Trophoblast cell (in vitro differentiated cells and primary cell): ENCODE measurements around the gene SNX15.

Experiments
- DNase-seq, 2 donors: peaks; one replicate each; pipeline ENCODE4 v3.0.0-alpha.2; 2016
- H2AFZ ChIP-seq: 2 replicates; pipeline ENCODE4 v1.6.1; 2013; ENCODE audit warnings: low read length, moderate library complexity, mild to moderate bottlenecking; ENCODE audit not compliant: insufficient read depth, poor library complexity
- H2AK5ac ChIP-seq: 2 replicates; pipeline ENCODE4 v1.6.1; 2013; ENCODE audit warnings: mild to moderate bottlenecking, low read length
- H2BK120ac ChIP-seq: 2 replicates; pipeline ENCODE4 v1.6.1; 2013; ENCODE audit warnings: low read length, mild to moderate bottlenecking, moderate library complexity; ENCODE audit not compliant: insufficient read depth, poor library complexity
- H2BK12ac ChIP-seq: 2 replicates; pipeline ENCODE4 v1.6.1; 2013; ENCODE audit warnings: mild to moderate bottlenecking, low read length, moderate library complexity
- H2BK5ac ChIP-seq: 2 replicates; pipeline ENCODE4 v1.6.1; 2013; ENCODE audit warnings: low read length, low read depth, moderate library complexity, mild to moderate bottlenecking; ENCODE audit not compliant: poor library complexity
- H3K14ac ChIP-seq: 2 replicates; pipeline ENCODE4 v1.6.1; 2013; ENCODE audit warnings: mild to moderate bottlenecking, low read length
- H3K18ac ChIP-seq: 2 replicates; pipeline ENCODE4 v1.6.1; 2013; ENCODE audit warnings: mild to moderate bottlenecking, low read length
- H3K23ac ChIP-seq: 2 replicates; pipeline ENCODE4 v1.6.1; 2013; ENCODE audit warnings: low read length
- H3K27ac ChIP-seq: 2 replicates; pipeline ENCODE4 v1.5.1; 2013; ENCODE audit warnings: low read depth, mild to moderate bottlenecking, inconsistent platforms, low read length, moderate library complexity
- H3K27me3 ChIP-seq: 2 replicates; pipeline ENCODE4 v1.6.1; 2013; ENCODE audit warnings: inconsistent platforms, mild to moderate bottlenecking, low read length, moderate library complexity; ENCODE audit not compliant: insufficient read depth
- H3K36me3 ChIP-seq, 2 experiments: 1 replicate in 1 of 2; 2 replicates in 1 of 2; pipeline ENCODE4 v1.6.1; 2013; ENCODE audit warnings: low read length in 2 of 2, mild to moderate bottlenecking in 2 of 2, moderate library complexity in 1 of 2; ENCODE audit not compliant: insufficient read depth in 2 of 2, control insufficient read depth in 1 of 2
- H3K4ac ChIP-seq: 2 replicates; pipeline ENCODE4 v1.6.1; 2013; ENCODE audit warnings: low read depth, mild to moderate bottlenecking, low read length, moderate library complexity
- H3K4me1 ChIP-seq, 2 experiments: 1 replicate in 1 of 2; 2 replicates in 1 of 2; pipeline ENCODE4 v1.6.1; 2013; ENCODE audit warnings: low read length in 2 of 2, mild to moderate bottlenecking in 2 of 2, moderate library complexity in 1 of 2; ENCODE audit not compliant: insufficient read depth in 2 of 2, control insufficient read depth in 1 of 2
- H3K4me2 ChIP-seq: 2 replicates; pipeline ENCODE4 v1.6.1; 2013; ENCODE audit warnings: inconsistent platforms, mild to moderate bottlenecking, low read length, moderate library complexity
- H3K4me3 ChIP-seq: 2 replicates; pipeline ENCODE4 v1.5.1; 2013; ENCODE audit warnings: mild to moderate bottlenecking, low read depth, low read length, inconsistent platforms
- H3K79me1 ChIP-seq: one replicate; pipeline ENCODE4 v1.6.1; 2013; ENCODE audit warnings: low read length
- H3K79me2 ChIP-seq: 2 replicates; pipeline ENCODE4 v1.6.1; 2013; ENCODE audit warnings: low read length, mild to moderate bottlenecking; ENCODE audit not compliant: control insufficient read depth, insufficient read depth, poor library complexity
- H3K9ac ChIP-seq: 2 replicates; pipeline ENCODE4 v1.6.1; 2013; ENCODE audit warnings: mild to moderate bottlenecking, low read length
- H3K9me3 ChIP-seq: 2 replicates; pipeline ENCODE4 v1.6.1; 2013; ENCODE audit warnings: low read depth, mild to moderate bottlenecking, control low read depth, inconsistent platforms, low read length; ENCODE audit not compliant: insufficient read depth
- H4K12ac ChIP-seq: 2 replicates; pipeline ENCODE4 v1.6.1; 2013; ENCODE audit warnings: low read depth, mild to moderate bottlenecking, low read length, moderate library complexity
- H4K8ac ChIP-seq: 2 replicates; pipeline ENCODE4 v1.6.1; 2013; ENCODE audit warnings: low read depth, mild to moderate bottlenecking, low read length, moderate library complexity
- H4K91ac ChIP-seq: one replicate; pipeline ENCODE4 v1.6.1; 2013; ENCODE audit warnings: low read depth, mild to moderate bottlenecking, low read length, moderate library complexity
- WGBS: extraction: QIAGEN DNeasy Blood & Tissue Kit; methylation state at CpG from one replicate; pipeline ENCODE4 v1.1.7; 2013; ENCODE audit warnings: missing lambda C conversion rate; ENCODE audit not compliant: insufficient read length, insufficient coverage; ENCODE audit errors: extremely low coverage; 5-methylcytosine and 5-hydroxymethylcytosine counted together

Gene SNX15

DNA sequence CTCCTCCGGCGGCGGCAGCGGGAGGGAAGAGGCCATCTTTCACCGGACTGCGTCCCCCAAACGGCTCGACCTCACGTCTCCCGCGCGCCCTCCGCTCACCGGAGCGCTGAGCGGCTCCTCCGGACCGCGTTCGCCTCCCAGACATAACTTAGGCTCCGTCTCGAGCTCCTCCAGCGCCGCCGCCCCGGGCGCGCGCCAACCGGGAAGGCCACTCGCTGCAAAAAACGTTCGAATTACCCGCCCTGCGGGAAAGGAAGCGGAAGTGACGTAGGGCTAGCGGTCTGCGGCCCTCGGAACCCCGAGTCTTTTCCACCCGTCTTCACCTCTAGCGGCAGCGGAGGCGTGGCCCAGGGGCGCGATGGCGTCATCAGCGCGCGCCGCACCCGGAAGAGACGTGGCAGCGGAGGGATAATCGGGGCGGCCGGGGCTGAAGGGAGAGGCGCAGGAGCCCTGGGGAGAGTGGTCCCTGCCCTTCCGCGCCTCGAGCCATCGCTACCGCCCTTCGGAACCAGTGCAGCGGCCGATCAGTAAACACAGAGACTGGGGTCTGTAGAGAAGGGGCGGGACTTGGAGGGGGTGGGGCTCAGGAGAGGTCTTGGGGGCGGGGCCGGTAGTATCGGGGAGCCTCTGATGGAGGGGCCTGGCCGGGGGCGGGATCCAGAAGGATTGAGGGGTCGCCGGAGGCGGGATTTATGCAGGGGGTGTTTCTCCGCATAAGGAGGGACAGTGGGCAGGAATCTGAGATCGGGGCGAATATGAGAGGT lies 56.8 kb downstream of the SNX15 start, which contains the start of the genes CDCA5 and ZFPL1:
Gene CDCA5 (minus strand): TSS at position 207 of the 764 bp plus-strand sequence. CDS start 62 bp downstream, at position 145.
Gene ZFPL1 (plus strand): TSS at position 389 of the 764 bp plus-strand sequence. CDS start 477 bp downstream, outside the sequence.
- peak within 1 kb of the TSS; percentile 73 for H3K4me2 ChIP-seq
- H3K23ac ChIP-seq: no peak within 1 kb of the TSS
- peaks cover 9% of the 10 kb centered on the region for H3K79me1 ChIP-seq
- peak; percentile 94 to 98 for DNase-seq
- peak within 1 kb of the TSS; percentile 87 for H2AFZ ChIP-seq
- peak within 1 kb of the TSS; percentile 30 for H2BK12ac ChIP-seq
- peak within 1 kb of the TSS; percentile 95 for H4K12ac ChIP-seq
- peak within 1 kb of the TSS; percentile 97 for H3K4me3 ChIP-seq
- peaks cover 12% of the 10 kb centered on the region for H3K79me2 ChIP-seq
- H4K8ac ChIP-seq: peak within 1 kb of the TSS; percentile 95
- H3K36me3 ChIP-seq: peaks cover 42 to 58% of the 10 kb centered on the region in 2 experiments
- H4K91ac ChIP-seq: peak within 1 kb of the TSS; percentile 89
- no peaks in the 10 kb centered on the region for H3K27me3 ChIP-seq
- H3K27ac ChIP-seq: peak within 1 kb of the TSS; percentile 88
- H3K14ac ChIP-seq: peak within 1 kb of the TSS; percentile 92
- H2BK5ac ChIP-seq: peak within 1 kb of the TSS; percentile 81
- H3K18ac ChIP-seq: peak within 1 kb of the TSS; percentile 94
- H3K9me3 ChIP-seq: no peaks in the 10 kb centered on the region
- H2BK120ac ChIP-seq: peak within 1 kb of the TSS; percentile 63
- H3K4me1 ChIP-seq: peaks cover 10 to 11% of the 10 kb centered on the region in 2 experiments
- WGBS: no CpG with 5 or more reads among the region's 79 CpGs
- peak within 1 kb of the TSS; percentile 82 for H3K9ac ChIP-seq
- H3K4ac ChIP-seq: peak within 1 kb of the TSS; percentile 98
- H2AK5ac ChIP-seq: peak within 1 kb of the TSS; percentile 100

- no peaks in the 10 kb centered on the region for H3K27me3 ChIP-seq
- no peak overlapping the region for H3K23ac ChIP-seq
- peak overlapping the region; percentile 82 for H3K9ac ChIP-seq
- peaks cover 10 to 11% of the 10 kb centered on the region in 2 experiments for H3K4me1 ChIP-seq
- peak overlapping the region; percentile 81 for H2BK5ac ChIP-seq
- H3K79me1 ChIP-seq: peaks cover 9% of the 10 kb centered on the region
- H3K4ac ChIP-seq: peak overlapping the region; percentile 98
- peak overlapping the region; percentile 92 for H3K14ac ChIP-seq
- H3K79me2 ChIP-seq: peaks cover 12% of the 10 kb centered on the region
- peak overlapping the region; percentile 100 for H2AK5ac ChIP-seq
- DNase-seq: no peak
- H2BK12ac ChIP-seq: peak overlapping the region; percentile 30
- H2BK120ac ChIP-seq: peak overlapping the region; percentile 18
- H4K8ac ChIP-seq: peak overlapping the region; percentile 95
- H4K91ac ChIP-seq: peak overlapping the region; percentile 87
- WGBS: no CpG with 5 or more reads among the region's 23 CpGs
- H2AFZ ChIP-seq: peak overlapping the region; percentile 56
- peak overlapping the region; percentile 88 for H3K27ac ChIP-seq
- no peaks in the 10 kb centered on the region for H3K9me3 ChIP-seq
- peak overlapping the region; percentile 97 for H3K4me3 ChIP-seq
- peak overlapping the region; percentile 71 for H3K4me2 ChIP-seq
- peaks cover 36 to 59% of the 10 kb centered on the region in 2 experiments for H3K36me3 ChIP-seq
- peak overlapping the region; percentile 95 for H4K12ac ChIP-seq
- H3K18ac ChIP-seq: peak overlapping the region; percentile 94
These were observed 57.5 kb downstream of the SNX15 start for GRCh38 chr11:65084598-65085375.

DNA sequence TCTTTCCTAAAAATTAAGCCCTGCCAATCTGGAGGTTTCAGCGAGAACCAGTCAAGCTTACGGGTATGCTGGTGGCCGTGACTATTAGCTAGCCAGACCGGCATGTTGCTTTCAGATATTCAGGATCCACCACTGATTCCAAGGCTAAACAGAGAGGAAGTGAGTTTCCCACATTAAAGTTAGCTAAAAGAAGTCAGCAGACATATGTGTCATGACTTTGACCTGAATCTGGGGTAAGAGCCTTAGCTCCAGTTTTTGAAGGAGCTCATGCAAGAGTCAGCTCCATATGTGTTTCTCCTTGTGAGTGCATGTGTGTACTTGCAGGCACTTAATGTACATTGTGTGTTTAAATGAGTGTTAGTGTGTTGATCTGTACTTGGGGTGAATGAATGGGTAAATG lies 58.2 kb downstream of the SNX15 start:
- Histone ChIP-seq H3K79me2 (peaks cover 12% of the 10 kb centered on the region), H2BK5ac (no peak overlapping the region), H3K23ac (no peak overlapping the region), H4K12ac (no peak overlapping the region), H3K79me1 (peaks cover 9% of the 10 kb centered on the region), H2AFZ (no peak overlapping the region), H3K4me1 (peaks cover 10 to 11% of the 10 kb centered on the region in 2 experiments), H2BK12ac (no peak overlapping the region), H4K91ac (no peak overlapping the region), H3K18ac (no peak overlapping the region), H3K4me3 (no peak overlapping the region), H3K4ac (no peak overlapping the region), H4K8ac (no peak overlapping the region), H3K27me3 (no peaks in the 10 kb centered on the region), H2AK5ac (no peak overlapping the region), H3K9me3 (no peaks in the 10 kb centered on the region), H3K14ac (no peak overlapping the region), H3K4me2 (peak overlapping the region; percentile 9), H3K36me3 (peaks cover 31 to 55% of the 10 kb centered on the region in 2 experiments), H3K9ac (no peak overlapping the region), H3K27ac (no peak overlapping the region), H2BK120ac (no peak overlapping the region)
- WGBS: no CpG with 5 or more reads among the region's 4 CpGs
- DNase-seq: no peak

GRCh38 chr11:65086809-65087208 lies 59.6 kb downstream of the SNX15 start:
- H3K79me1 ChIP-seq: peaks cover 9% of the 10 kb centered on the region
- no peaks in the 10 kb centered on the region for H3K9me3 ChIP-seq
- H4K12ac ChIP-seq: no peak overlapping the region
- H4K91ac ChIP-seq: no peak overlapping the region
- H3K4me3 ChIP-seq: no peak overlapping the region
- no peak overlapping the region for H3K23ac ChIP-seq
- no peak overlapping the region for H3K27ac ChIP-seq
- no peak overlapping the region for H3K9ac ChIP-seq
- DNase-seq: no peak
- no peak overlapping the region for H2BK120ac ChIP-seq
- no peak overlapping the region for H4K8ac ChIP-seq
- no peak overlapping the region for H3K4ac ChIP-seq
- H3K36me3 ChIP-seq: peaks cover 30 to 49% of the 10 kb centered on the region in 2 experiments
- H2BK5ac ChIP-seq: no peak overlapping the region
- H2AFZ ChIP-seq: no peak overlapping the region
- no peak overlapping the region for H2AK5ac ChIP-seq
- H3K14ac ChIP-seq: no peak overlapping the region
- H3K27me3 ChIP-seq: no peaks in the 10 kb centered on the region
- no peak overlapping the region for H2BK12ac ChIP-seq
- H3K4me2 ChIP-seq: no peak overlapping the region
- WGBS: no CpG with 5 or more reads among the region's 9 CpGs
- peaks cover 10 to 11% of the 10 kb centered on the region in 2 experiments for H3K4me1 ChIP-seq
- H3K18ac ChIP-seq: no peak overlapping the region
- H3K79me2 ChIP-seq: peaks cover 12% of the 10 kb centered on the region
